Stimulated activated memory B cell treated with anti-CD40 and anti-IgM and Interleukin-4, amounts not matched to agents 10 μg/mL and 1 μg/mL and 100 μg/mL, for 72 hours (primary cell): ENCODE data around the gene FNDC3B.

Experiments used
- ATAC-seq: fragments of 150-1000 bp; cut with Tn5 transposase; 2 replicates; pipeline ENCODE4 v1.10.0; 2021
- H3K27ac Mint-ChIP-seq: one replicate; pipeline ENCODE4 v1.8.0; 2022; ENCODE audit warnings: mild to moderate bottlenecking, mixed read lengths
- H3K27me3 Mint-ChIP-seq: one replicate; pipeline ENCODE4 v1.8.0; 2022; ENCODE audit warnings: mixed read lengths
- H3K36me3 Mint-ChIP-seq: one replicate; pipeline ENCODE4 v1.8.0; 2022; ENCODE audit warnings: mixed read lengths
- H3K4me1 Mint-ChIP-seq: one replicate; pipeline ENCODE4 v1.8.0; 2022; ENCODE audit warnings: mixed read lengths
- H3K4me3 Mint-ChIP-seq: one replicate; pipeline ENCODE4 v1.8.0; 2022; ENCODE audit warnings: mild to moderate bottlenecking, moderate library complexity, mixed read lengths
- H3K9me3 Mint-ChIP-seq: one replicate; pipeline ENCODE4 v1.8.0; 2022; ENCODE audit warnings: mixed read lengths

Gene FNDC3B

GRCh38 chr3:172286548-172287148 lies 247.3 kb downstream of the FNDC3B start:
- Mint-ChIP-seq H3K9me3 (no peaks in the 10 kb centered on the region), H3K4me3 (no peak overlapping the region), H3K27me3 (no peaks in the 10 kb centered on the region), H3K36me3 (peaks cover 33% of the 10 kb centered on the region), H3K4me1 (peaks cover 7% of the 10 kb centered on the region), H3K27ac (no peak overlapping the region)
- ATAC-seq = no peak

DNA sequence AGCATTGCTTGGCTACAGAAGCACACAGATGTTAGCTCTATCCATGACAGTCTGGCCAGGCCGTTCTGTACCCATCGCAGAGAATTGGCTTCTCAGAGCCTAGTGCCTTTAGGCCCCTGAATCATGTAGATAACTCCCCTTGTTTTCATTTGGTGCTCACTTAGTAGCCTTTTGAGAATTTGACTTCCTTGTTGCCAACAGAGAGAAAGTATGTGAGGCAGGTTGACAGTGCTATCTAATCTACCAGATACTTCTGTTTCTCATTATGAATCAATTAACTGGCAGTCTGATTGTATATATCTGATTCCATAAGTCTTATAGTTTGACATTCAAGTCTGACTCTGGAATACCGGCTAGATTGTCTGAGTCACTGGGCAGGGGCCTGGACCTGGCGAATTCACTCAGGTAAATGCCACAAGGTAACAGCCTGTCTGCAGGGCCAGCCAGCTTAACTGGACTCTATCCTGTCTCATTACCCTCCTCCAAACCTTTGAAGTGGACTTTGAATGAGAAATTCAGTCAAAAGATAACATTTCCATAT lies 248.6 kb downstream of the FNDC3B start:
- Mint-ChIP-seq H3K27ac (no peak overlapping the region), H3K9me3 (peaks cover 5% of the 10 kb centered on the region), H3K36me3 (peaks cover 38% of the 10 kb centered on the region), H3K4me1 (peaks cover 7% of the 10 kb centered on the region), H3K4me3 (no peak overlapping the region), H3K27me3 (no peaks in the 10 kb centered on the region)
- no peak for ATAC-seq

DNA sequence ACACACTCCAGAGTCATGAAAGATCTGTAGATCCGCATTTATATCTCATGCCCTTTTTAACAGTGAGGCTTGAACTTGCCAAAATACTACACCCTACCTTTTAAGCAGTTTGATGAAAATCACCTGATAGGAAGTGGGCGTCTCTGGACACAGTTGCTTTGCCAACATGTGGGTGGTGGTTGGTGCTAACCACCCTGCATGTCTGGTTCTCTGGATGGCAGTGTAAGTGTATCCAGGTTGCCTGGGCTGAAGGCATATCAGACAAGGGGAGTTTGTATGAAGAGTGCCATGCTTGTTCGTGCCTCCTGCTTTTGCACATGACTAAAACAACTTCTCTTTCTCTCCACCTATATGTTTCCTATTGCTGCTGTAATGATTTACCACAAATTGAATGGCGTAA lies 249.3 kb downstream of the FNDC3B start:
- H3K4me1 Mint-ChIP-seq = peaks cover 7% of the 10 kb centered on the region
- no peak overlapping the region for H3K4me3 Mint-ChIP-seq
- no peak for ATAC-seq
- peaks cover 43% of the 10 kb centered on the region for H3K36me3 Mint-ChIP-seq
- no peaks in the 10 kb centered on the region for H3K27me3 Mint-ChIP-seq
- H3K9me3 Mint-ChIP-seq = peaks cover 8% of the 10 kb centered on the region
- no peak overlapping the region for H3K27ac Mint-ChIP-seq

GRCh38 chr3:172289583-172289982 lies 250.2 kb downstream of the FNDC3B start:
- H3K4me1 Mint-ChIP-seq = peaks cover 7% of the 10 kb centered on the region
- peaks cover 13% of the 10 kb centered on the region for H3K9me3 Mint-ChIP-seq
- H3K36me3 Mint-ChIP-seq = peaks cover 49% of the 10 kb centered on the region
- no peak overlapping the region for H3K4me3 Mint-ChIP-seq
- ATAC-seq = no peak
- H3K27me3 Mint-ChIP-seq = no peaks in the 10 kb centered on the region
- no peak overlapping the region for H3K27ac Mint-ChIP-seq

GRCh38 chr3:172290457-172290856 lies 251.1 kb downstream of the FNDC3B start:
- Mint-ChIP-seq H3K9me3 (peaks cover 13% of the 10 kb centered on the region), H3K27ac (no peak overlapping the region), H3K36me3 (peaks cover 44% of the 10 kb centered on the region), H3K4me1 (peaks cover 7% of the 10 kb centered on the region), H3K4me3 (no peak overlapping the region), H3K27me3 (no peaks in the 10 kb centered on the region)
- ATAC-seq = no peak

DNA sequence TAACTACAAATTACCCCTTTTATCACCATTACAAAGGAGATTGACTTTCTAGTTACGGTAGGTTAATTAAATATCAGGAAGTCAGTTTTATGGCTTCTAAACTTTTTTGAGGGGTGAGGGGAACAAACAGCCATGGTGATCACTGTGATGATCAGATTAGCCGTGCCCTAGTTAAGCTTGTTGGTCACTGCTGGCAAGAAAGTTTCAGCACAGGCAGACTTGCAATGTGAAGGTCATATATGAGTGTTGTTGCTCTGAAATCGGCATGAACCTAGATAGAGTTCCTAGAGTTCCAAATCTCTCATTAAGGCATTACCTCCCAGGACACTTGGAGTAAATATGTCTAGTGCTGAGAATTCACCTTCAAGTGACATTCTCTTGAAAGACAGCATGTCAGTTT lies 252.3 kb downstream of the FNDC3B start:
- ATAC-seq = no peak

GRCh38 chr3:172292422-172292821 lies 253.0 kb downstream of the FNDC3B start:
- no peak for ATAC-seq
- Mint-ChIP-seq H3K9me3 (peaks cover 13% of the 10 kb centered on the region), H3K27ac (no peak overlapping the region), H3K4me3 (no peak overlapping the region), H3K27me3 (no peaks in the 10 kb centered on the region), H3K4me1 (peaks cover 7% of the 10 kb centered on the region), H3K36me3 (peaks cover 56% of the 10 kb centered on the region)

More for the DNA sequence above, 252.3 kb downstream of the FNDC3B start:
- Mint-ChIP-seq H3K4me1 (peaks cover 7% of the 10 kb centered on the region), H3K27me3 (no peaks in the 10 kb centered on the region), H3K9me3 (peaks cover 13% of the 10 kb centered on the region), H3K27ac (no peak overlapping the region), H3K4me3 (no peak overlapping the region), H3K36me3 (peaks cover 49% of the 10 kb centered on the region)

- Mint-ChIP-seq H3K4me1 (peaks cover 7% of the 10 kb centered on the region), H3K27ac (no peak overlapping the region), H3K36me3 (peaks cover 59% of the 10 kb centered on the region), H3K4me3 (no peak overlapping the region), H3K9me3 (peaks cover 13% of the 10 kb centered on the region), H3K27me3 (no peaks in the 10 kb centered on the region)
- ATAC-seq = no peak
These were observed 253.7 kb downstream of the FNDC3B start for GRCh38 chr3:172293093-172293492.

DNA sequence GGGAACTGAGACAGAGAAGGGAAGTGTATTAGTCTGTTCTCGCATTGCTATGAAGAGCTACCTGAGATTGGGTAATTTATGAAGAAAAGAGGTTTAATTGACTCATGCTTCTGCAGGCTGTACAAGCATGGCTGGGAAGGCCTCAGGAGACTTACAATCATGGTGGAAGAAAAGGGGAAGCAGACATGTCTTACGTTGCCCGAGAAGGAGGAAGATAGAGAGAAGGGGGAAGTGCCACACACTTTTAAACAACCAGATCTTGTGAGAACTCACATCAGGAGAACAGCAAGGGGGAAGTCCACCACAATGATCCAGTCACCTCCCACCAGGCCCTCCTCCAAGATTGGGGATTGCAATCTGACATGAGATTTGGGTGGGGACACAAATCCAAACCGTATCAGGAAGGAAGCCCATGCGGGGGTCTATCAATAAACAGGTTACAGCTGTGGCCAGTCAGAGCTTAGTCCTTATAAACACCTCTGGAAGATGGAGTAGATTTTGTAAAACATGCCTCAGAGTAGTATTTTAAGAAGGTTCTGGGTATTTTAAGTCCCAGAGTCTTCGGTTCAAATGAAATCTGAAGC lies 254.9 kb downstream of the FNDC3B start:
- H3K9me3 Mint-ChIP-seq = peaks cover 13% of the 10 kb centered on the region
- peaks cover 5% of the 10 kb centered on the region for H3K4me1 Mint-ChIP-seq
- no peak overlapping the region for H3K27ac Mint-ChIP-seq
- H3K27me3 Mint-ChIP-seq = no peaks in the 10 kb centered on the region
- H3K4me3 Mint-ChIP-seq = no peak overlapping the region
- ATAC-seq = no peak
- H3K36me3 Mint-ChIP-seq = peaks cover 55% of the 10 kb centered on the region

DNA sequence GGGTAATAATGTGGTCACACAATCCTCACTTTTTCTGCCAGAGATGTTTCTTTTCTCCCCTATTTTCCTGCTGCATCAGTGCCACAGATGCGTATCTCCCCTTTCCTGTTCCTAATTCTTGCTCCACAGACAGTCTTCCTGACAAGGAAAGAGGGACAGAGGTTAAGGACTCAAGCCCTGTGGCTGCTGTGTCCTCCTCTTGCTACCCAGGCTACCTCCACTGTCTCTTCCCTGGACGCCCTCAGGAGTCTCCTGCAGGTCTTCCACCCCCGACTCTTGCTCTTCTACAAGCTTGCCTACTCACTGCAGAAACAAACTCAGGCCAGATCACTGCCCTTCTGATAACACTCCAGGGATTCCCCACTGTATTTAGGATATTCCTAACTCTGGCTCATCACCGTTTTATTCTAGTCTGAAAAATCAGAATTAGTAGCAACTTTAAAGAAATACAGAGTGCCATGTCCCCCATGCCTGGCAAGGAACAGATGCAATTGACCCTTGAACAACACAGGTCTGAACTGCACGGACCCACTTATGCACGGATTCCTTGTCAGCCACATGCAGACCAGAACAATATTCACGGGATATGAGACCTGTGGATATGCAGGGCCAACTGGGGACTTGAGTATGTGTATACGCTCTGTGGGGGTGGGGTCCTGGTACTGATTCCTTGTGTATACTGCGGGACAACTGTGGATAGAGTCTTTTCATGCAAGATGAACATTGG lies 257.0 kb downstream of the FNDC3B start:
- Mint-ChIP-seq H3K4me1 (no peaks in the 10 kb centered on the region), H3K4me3 (no peak overlapping the region), H3K27me3 (no peaks in the 10 kb centered on the region), H3K27ac (no peak overlapping the region), H3K9me3 (peaks cover 13% of the 10 kb centered on the region), H3K36me3 (peaks cover 56% of the 10 kb centered on the region)
- ATAC-seq = no peak

DNA sequence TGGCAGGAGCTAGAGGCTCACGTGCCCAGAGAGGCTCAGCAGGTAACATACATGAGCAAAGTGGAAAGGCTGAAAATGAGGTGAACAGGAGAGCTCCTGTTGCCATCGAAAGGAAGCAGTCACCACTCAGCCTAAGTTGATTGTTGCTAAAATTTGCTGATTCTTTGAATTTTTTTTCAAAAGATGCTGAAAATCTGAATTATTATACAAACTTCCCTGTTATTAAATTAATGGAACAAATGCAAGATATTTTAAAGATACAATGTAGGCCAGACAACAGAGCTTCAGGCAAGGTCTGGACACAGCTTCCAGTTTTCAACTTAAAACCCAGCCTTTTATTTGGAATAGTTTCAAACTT lies 257.6 kb downstream of the FNDC3B start:
- Mint-ChIP-seq H3K4me1 (no peaks in the 10 kb centered on the region), H3K9me3 (peaks cover 13% of the 10 kb centered on the region), H3K4me3 (no peak overlapping the region), H3K36me3 (peaks cover 56% of the 10 kb centered on the region), H3K27me3 (no peaks in the 10 kb centered on the region), H3K27ac (no peak overlapping the region)
- no peak for ATAC-seq

DNA sequence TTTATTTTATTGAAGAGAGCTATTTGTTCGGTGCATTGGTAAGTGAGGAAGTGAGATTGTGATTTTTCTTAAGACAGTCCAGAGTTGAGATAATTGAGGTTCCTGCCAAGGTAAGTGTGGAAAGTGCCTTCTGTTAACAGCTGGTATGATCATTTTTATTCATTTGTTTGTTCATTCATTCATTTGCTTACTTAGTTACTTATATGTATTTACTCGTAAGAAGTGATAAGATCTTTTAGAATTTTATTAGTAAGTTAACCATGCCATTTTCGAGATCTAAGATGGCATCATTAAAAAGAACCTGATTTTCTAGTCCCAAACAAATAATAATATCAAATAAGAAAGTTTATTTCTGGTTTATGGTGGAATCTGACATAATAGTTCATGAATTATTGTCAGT lies 258.9 kb downstream of the FNDC3B start:
- H3K4me3 Mint-ChIP-seq = no peak overlapping the region

GRCh38 chr3:172300187-172300586 lies 260.8 kb downstream of the FNDC3B start:
- Mint-ChIP-seq H3K27me3 (no peaks in the 10 kb centered on the region), H3K4me3 (no peak overlapping the region), H3K36me3 (peaks cover 43% of the 10 kb centered on the region), H3K27ac (no peak overlapping the region), H3K9me3 (no peaks in the 10 kb centered on the region), H3K4me1 (no peaks in the 10 kb centered on the region)
- no peak for ATAC-seq

More for the DNA sequence above, 258.9 kb downstream of the FNDC3B start:
- no peak for ATAC-seq
- Mint-ChIP-seq H3K27ac (no peak overlapping the region), H3K36me3 (peaks cover 52% of the 10 kb centered on the region), H3K9me3 (peaks cover 7% of the 10 kb centered on the region), H3K4me1 (no peaks in the 10 kb centered on the region), H3K27me3 (no peaks in the 10 kb centered on the region)

- Mint-ChIP-seq H3K4me1 (no peaks in the 10 kb centered on the region), H3K27ac (no peak overlapping the region), H3K27me3 (no peaks in the 10 kb centered on the region), H3K9me3 (no peaks in the 10 kb centered on the region), H3K36me3 (peaks cover 42% of the 10 kb centered on the region), H3K4me3 (no peak overlapping the region)
- ATAC-seq = no peak
These were observed 261.5 kb downstream of the FNDC3B start for GRCh38 chr3:172300862-172301261.

DNA sequence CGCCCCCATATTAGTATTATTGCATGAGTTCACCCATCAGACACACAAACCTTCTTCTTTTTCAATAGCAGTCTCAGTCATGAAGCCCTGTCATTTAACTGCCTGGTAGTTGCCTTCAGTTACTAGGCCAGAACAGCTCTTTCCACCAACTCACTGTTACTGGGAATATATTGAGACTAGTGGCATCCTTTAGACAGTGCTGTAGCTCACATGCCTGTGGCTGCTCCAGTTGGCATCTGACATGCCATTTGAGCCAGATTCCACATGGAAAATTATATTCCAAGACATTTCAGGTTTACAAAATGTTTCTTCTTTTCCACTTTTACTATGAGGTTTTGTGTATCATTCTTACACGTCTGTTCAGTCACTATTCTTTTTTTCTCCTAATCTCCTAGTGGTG lies 262.8 kb downstream of the FNDC3B start:
- Mint-ChIP-seq H3K4me3 (no peak overlapping the region), H3K27ac (no peak overlapping the region), H3K9me3 (no peaks in the 10 kb centered on the region), H3K36me3 (peaks cover 29% of the 10 kb centered on the region), H3K4me1 (no peaks in the 10 kb centered on the region), H3K27me3 (no peaks in the 10 kb centered on the region)
- ATAC-seq = no peak

- ATAC-seq = no peak
- no peaks in the 10 kb centered on the region for H3K9me3 Mint-ChIP-seq
- H3K4me3 Mint-ChIP-seq = no peak overlapping the region
- H3K4me1 Mint-ChIP-seq = no peaks in the 10 kb centered on the region
- no peaks in the 10 kb centered on the region for H3K27me3 Mint-ChIP-seq
- H3K27ac Mint-ChIP-seq = no peak overlapping the region
- peaks cover 25% of the 10 kb centered on the region for H3K36me3 Mint-ChIP-seq
These were observed 263.8 kb downstream of the FNDC3B start for GRCh38 chr3:172303181-172303580.
